GM12874 (cell line): Measurements from ENCODE around the gene DOCK11.

Experiments used
- CTCF ChIP-seq: IDR thresholded peaks from 2 replicates; pipeline ENCODE4 v1.5.1; 2011; ENCODE audit warnings: low read depth, mild to moderate bottlenecking, control low read depth, low read length, moderate library complexity; ENCODE audit not compliant: insufficient read depth

DOCK11 gene

GRCh38 chrX:118497180-118497818 lies 1.7 kb downstream of the DOCK11 start:
- no peak for TF ChIP-seq CTCF

- no peak for TF ChIP-seq CTCF
Observed at GRCh38 chrX:118498351-118498750, 2.7 kb downstream of the DOCK11 start.

DNA sequence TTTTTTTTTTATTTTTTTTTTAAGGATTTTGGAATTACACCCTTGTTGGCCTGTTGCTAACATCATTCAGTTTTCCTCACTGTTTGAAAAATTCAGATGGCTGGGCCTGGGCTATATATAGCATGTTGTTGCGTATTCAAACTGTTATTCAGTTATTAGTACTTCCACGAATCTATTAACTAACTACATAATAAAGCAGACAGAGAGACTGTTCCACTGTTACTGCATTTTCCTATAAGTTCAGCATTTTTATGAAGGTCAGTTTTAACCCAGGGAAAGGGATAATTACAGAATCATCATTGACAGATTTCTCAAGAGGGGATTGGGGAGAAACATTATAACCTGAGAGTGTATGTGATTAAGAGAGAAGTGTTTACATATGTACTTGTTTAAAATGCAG lies 3.1 kb downstream of the DOCK11 start:
- no peak for TF ChIP-seq CTCF

DNA sequence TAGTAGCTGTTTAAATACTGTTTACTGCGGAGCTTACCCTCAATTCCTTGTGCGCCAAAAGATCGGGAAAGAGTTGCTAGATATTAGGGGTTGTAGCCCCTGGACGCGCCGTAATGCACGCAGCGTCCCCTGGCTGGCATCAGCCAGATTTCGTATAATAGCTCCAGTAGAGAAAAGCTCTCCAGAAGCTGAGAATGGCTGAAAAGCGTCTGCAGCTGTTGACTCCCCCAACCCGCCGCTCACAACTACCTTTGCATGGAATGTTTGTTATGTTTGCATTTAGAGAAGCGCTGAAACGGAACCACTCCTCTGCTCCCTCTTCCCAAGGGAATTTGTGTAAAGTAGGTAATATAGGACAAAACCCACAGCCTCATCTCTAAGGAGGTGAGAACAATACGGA lies 3.7 kb downstream of the DOCK11 start:
- no peak for TF ChIP-seq CTCF

- TF ChIP-seq CTCF, result no peak
Observed at GRCh38 chrX:118502161-118502789, 6.7 kb downstream of the DOCK11 start.

GRCh38 chrX:118503260-118504041 lies 7.8 kb downstream of the DOCK11 start:
- no peak for TF ChIP-seq CTCF

DNA sequence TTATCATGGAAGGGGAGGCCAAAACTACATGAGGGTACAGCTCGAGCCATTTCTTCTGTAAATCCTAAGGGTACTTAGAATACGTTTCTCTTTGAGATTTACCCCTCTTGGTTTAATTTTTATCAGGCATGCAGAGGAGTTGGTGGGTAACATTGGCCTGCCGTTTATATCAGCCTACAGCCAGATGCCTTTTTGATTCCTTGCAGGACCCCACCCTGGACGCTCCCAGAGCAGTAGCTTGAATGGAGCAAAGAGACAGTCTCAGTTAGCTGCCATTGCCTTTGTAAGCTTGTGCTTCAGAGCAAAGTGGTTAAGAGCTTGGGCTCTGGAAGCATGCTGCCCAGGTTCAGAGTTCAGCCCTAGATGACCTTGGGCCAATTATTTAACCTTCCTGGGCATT lies 9.0 kb downstream of the DOCK11 start:
- no peak for TF ChIP-seq CTCF
